A549 (cell line): Measurements from ENCODE around the gene MEF2A. TPM values are rescaled to one million over a fixed set of nuclear protein-coding genes. Genes with fewer than 3 reads are reported as not detected.

Source experiments
- ATAC-seq, 2 experiments: fragments of 200-7000 bp in 1 of 2; fragments of >200 bp in 1 of 2; cut with Nextera tagmentation in 1 of 2; cut with Tn5 transposase in 1 of 2; 3 replicates each; pipeline versions ENCODE4 v1.8.0 to v1.9.1; 2018 to 2020; ENCODE audit warnings: mild to moderate bottlenecking in 1 of 2, moderate library complexity in 1 of 2
- CTCF ChIA-PET: fragments of 300-600 bp; sonication (Branson Sonifier 250); formaldehyde crosslinking; extraction: SDS; loops from one replicate; lab custom pipeline; 2021; ENCODE audit warnings: antibody characterized with exemption, inconsistent platforms; lab: Yijun Ruan, JAX
- POLR2A ChIA-PET: fragments of 350-600 bp; formaldehyde crosslinking; extraction: SDS; loops from one replicate; lab custom pipeline; 2021; ENCODE audit warnings: antibody characterized with exemption, inconsistent platforms; lab: Yijun Ruan, JAX
- DNase-seq, 2 experiments: peaks; one replicate each; pipeline versions ENCODE4 v3.0.0 to v3.0.0-alpha.2; 2011 to 2016; ENCODE audit warnings: low read depth in 1 of 2, low spot score in 1 of 2
- FAIRE-seq: peaks from 2 replicates; lab custom pipeline; 2011; peaks lifted over from hg19 to GRCh38; lab: Jason Lieb, UNC
- H3K27ac ChIP-seq, 2 experiments: fragments of >200 bp; sonication (Bioruptor Twin); formaldehyde crosslinking; 3 replicates each; pipeline ENCODE4 v1.5.1; 2016 to 2017
- H3K4me1 ChIP-seq: fragments of >200 bp; sonication (Bioruptor Twin); formaldehyde crosslinking; 3 replicates; pipeline ENCODE4 v1.6.1; 2016
- H3K4me2 ChIP-seq: fragments of >200 bp; sonication (Bioruptor Twin); formaldehyde crosslinking; 3 replicates; pipeline ENCODE4 v1.6.1; 2016
- H3K4me3 ChIP-seq: fragments of >200 bp; sonication (Bioruptor Twin); formaldehyde crosslinking; 3 replicates; pipeline ENCODE4 v1.5.1; 2016
- H3K9me3 ChIP-seq: fragments of >200 bp; sonication (Bioruptor Twin); formaldehyde crosslinking; 3 replicates; pipeline ENCODE4 v1.6.1; 2016
- CBX2 ChIP-seq: fragments of 200-600 bp; sonication (generic); IDR thresholded peaks from 2 replicates; pipeline ENCODE4 v1.6.1; 2016; ENCODE audit warnings: low read depth, mild to moderate bottlenecking, borderline replicate concordance
- CBX8 ChIP-seq: fragments of 200-600 bp; sonication (generic); IDR thresholded peaks from 2 replicates; pipeline ENCODE4 v1.6.1; 2016
- CEBPB ChIP-seq, 2 experiments: fragments of >200 bp in 1 of 2; sonication (Bioruptor Twin) in 1 of 2; formaldehyde crosslinking in 1 of 2; IDR thresholded peaks; 2 replicates each; pipeline ENCODE4 v1.6.1; 2012 to 2016
- CTCF ChIP-seq: fragments of >200 bp; sonication (Bioruptor Twin); formaldehyde crosslinking; IDR thresholded peaks from 3 replicates; pipeline ENCODE4 v1.5.1; 2016
- ESRRA ChIP-seq: fragments of 150-350 bp; IDR thresholded peaks from 2 replicates; pipeline ENCODE4 v1.6.1; 2014; ENCODE audit warnings: mild to moderate bottlenecking, low read length, borderline replicate concordance
- FOSL2 ChIP-seq, 2 experiments: fragments of 450-650 bp in 1 of 2; fragments of >200 bp in 1 of 2; sonication (Bioruptor Twin) in 1 of 2; formaldehyde crosslinking; IDR thresholded peaks; 2 replicates each; pipeline versions ENCODE4 v1.5.0 to v1.6.1; 2016 to 2020; ENCODE audit warnings: mild to moderate bottlenecking in 1 of 2, moderate library complexity in 1 of 2
- GATA3 ChIP-seq: IDR thresholded peaks from 2 replicates; pipeline ENCODE4 v1.6.1; 2012; ENCODE audit warnings: borderline replicate concordance
- HES2 ChIP-seq: fragments of >200 bp; sonication (Bioruptor Twin); formaldehyde crosslinking; IDR thresholded peaks from 2 replicates; pipeline ENCODE4 v1.6.1; 2016
- HOXB5 ChIP-seq: fragments of 250-450 bp; sonication (Bioruptor Pico); IDR thresholded peaks from 2 replicates; pipeline ENCODE4 v1.5.0; 2020; ENCODE audit warnings: mild to moderate bottlenecking, moderate library complexity
- JUNB ChIP-seq: fragments of >200 bp; sonication (Bioruptor Twin); formaldehyde crosslinking; IDR thresholded peaks from 2 replicates; pipeline ENCODE4 v1.6.1; 2016
- MYC ChIP-seq: IDR thresholded peaks from 2 replicates; pipeline ENCODE4 v1.6.1; 2012; ENCODE audit warnings: mild to moderate bottlenecking, inconsistent platforms, low read length, improper control_type of control experiment, borderline replicate concordance
- NFE2L2 ChIP-seq: fragments of 150-350 bp; conservative IDR thresholded peaks from 2 replicates; pipeline ENCODE4 v1.6.1; 2014; ENCODE audit warnings: low read length
- POLR2AphosphoS2 ChIP-seq: conservative IDR thresholded peaks from 2 replicates; pipeline ENCODE4 v1.6.1; 2012; ENCODE audit warnings: low read length, improper control_type of control experiment, inconsistent platforms
- RARB ChIP-seq: fragments of 250-450 bp; sonication (Bioruptor Pico); IDR thresholded peaks from 2 replicates; pipeline ENCODE4 v1.8.0; 2021; ENCODE audit warnings: mild to moderate bottlenecking, moderate library complexity
- REST ChIP-seq: fragments of 200-600 bp; sonication (generic); IDR thresholded peaks from 2 replicates; pipeline ENCODE4 v1.6.1; 2016; ENCODE audit warnings: antibody characterized with exemption, mild to moderate bottlenecking, moderate library complexity
- SMC3 ChIP-seq: fragments of >200 bp; sonication (Bioruptor Twin); formaldehyde crosslinking; IDR thresholded peaks from 3 replicates; pipeline ENCODE4 v1.6.1; 2018; ENCODE audit warnings: inconsistent platforms
- ZNF302 ChIP-seq: fragments of 250-450 bp; sonication (Bioruptor Pico); IDR thresholded peaks from 2 replicates; pipeline ENCODE4 v1.9.0; 2021; ENCODE audit warnings: inconsistent platforms, mild to moderate bottlenecking, moderate library complexity
- WGBS: methylation state at CpG from one replicate; pipeline ENCODE4 v1.1.6; 2017; ENCODE audit errors: missing lambda C conversion rate; 5-methylcytosine and 5-hydroxymethylcytosine counted together
- polyA plus RNA-seq, 4 experiments: library from polyadenylated mRNA; depleted of rRNA in 3 of 4; stranded (reverse); fragments of >200 nt; fragmentation: RNase III in 1 of 4; extraction: RNeasy Plus Mini Kit Qiagen cat#74134 plus additional on column Dnase treatment in 1 of 4; gene quantifications; 2 replicates in 3 of 4; 3 replicates in 1 of 4; pipeline ENCODE4 v1.2.3, GENCODE V29; 2011 to 2017
- TF ChIP-seq, protein P1 (sequence below): IDR thresholded peaks from 2 replicates; pipeline ENCODE4 v1.6.1; 2012

MEF2A gene
- polyA plus RNA-seq, 2 of the 4 experiments (the other 2 are of a cell fraction), result 15.0 to 43.4 TPM

GRCh38 chr15:99628374-99629001 is 62.7 kb downstream of the MEF2A start:
- CTCF ChIA-PET, result no interaction called here
- POLR2A ChIA-PET, result interaction anchor here (0.7 kb wide), 1 partner anchor 48 kb away, joined by 4 read pairs; no protein-coding TSS in a partner anchor

GRCh38 chr15:99630607-99631131 is 64.9 kb downstream of the MEF2A start:
- CTCF ChIA-PET, result interaction anchor here (1.6 kb wide), 1 partner anchor 74 kb away, joined by 7 read pairs; no protein-coding TSS in a partner anchor
- Histone ChIP-seq H3K9me3 (no peaks in the 10 kb centered on the region), H3K4me2 (no peak overlapping the region), H3K27ac (no peak overlapping the region; a peak in 1 of 6 replicates), H3K4me3 (no peak overlapping the region), H3K4me1 (peaks cover 22% of the 10 kb centered on the region)
- WGBS, result 90% methylated on average over 7 of the region's 7 CpGs
- POLR2A ChIA-PET, result no interaction called here
- DNase-seq, result no peak
- TF ChIP-seq GATA3 (no peak), MYC (no peak), FOSL2 (IDR thresholded peaks at IDR 0.05) (no peak), FOSL2 (CRISPR knock-in tag; IDR thresholded peaks at IDR 0.05) (no peak), RARB (CRISPR knock-in tag) (no peak), ESRRA (no peak), HOXB5 (CRISPR knock-in tag) (no peak), REST (no peak), POLR2AphosphoS2 (no peak), NFE2L2 (no peak), SMC3 (no peak), HES2 (no peak), JUNB (no peak), ZNF302 (no peak), CBX2 (no peak), CTCF (no peak)
- TF ChIP-seq, protein P1, sequence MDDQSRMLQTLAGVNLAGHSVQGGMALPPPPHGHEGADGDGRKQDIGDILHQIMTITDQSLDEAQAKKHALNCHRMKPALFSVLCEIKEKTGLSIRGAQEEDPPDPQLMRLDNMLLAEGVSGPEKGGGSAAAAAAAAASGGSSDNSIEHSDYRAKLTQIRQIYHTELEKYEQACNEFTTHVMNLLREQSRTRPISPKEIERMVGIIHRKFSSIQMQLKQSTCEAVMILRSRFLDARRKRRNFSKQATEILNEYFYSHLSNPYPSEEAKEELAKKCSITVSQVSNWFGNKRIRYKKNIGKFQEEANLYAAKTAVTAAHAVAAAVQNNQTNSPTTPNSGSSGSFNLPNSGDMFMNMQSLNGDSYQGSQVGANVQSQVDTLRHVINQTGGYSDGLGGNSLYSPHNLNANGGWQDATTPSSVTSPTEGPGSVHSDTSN, result no peak
- ATAC-seq, result no peak
- no peak for FAIRE-seq

More at GRCh38 chr15:99628374-99629001, 62.7 kb downstream of the MEF2A start:
- peak overlapping the region; percentile 70 for H3K4me2 ChIP-seq
- peaks cover 22% of the 10 kb centered on the region for H3K4me1 ChIP-seq
- H3K4me3 ChIP-seq, result no peak overlapping the region
- peak overlapping the region; percentile 30 to 31; a peak in 3 of 6 replicates for H3K27ac ChIP-seq
- peak; percentile 66 to 80; a peak in 5 of 6 replicates for ATAC-seq
- FAIRE-seq, result peak; percentile 65
- H3K9me3 ChIP-seq, result peaks cover 6% of the 10 kb centered on the region; the same call in 1 of the 3 replicates
- TF ChIP-seq CBX8, result no peak
- peak; percentile 20 to 23; a peak in 2 of 4 replicates for TF ChIP-seq CEBPB (IDR thresholded peaks at IDR 0.05)
- DNase-seq, result peak in 1 of 2 experiments; percentile 33
